Ectodermal cell (in vitro differentiated cells): ENCODE data around the gene OMG.

Experiments
- H3K27ac ChIP-seq: 2 replicates; pipeline ENCODE4 v1.7.0; 2013; ENCODE audit warnings: mild to moderate bottlenecking, low read depth, low read length; ENCODE audit not compliant: insufficient read depth, poor library complexity, severe bottlenecking
- H3K27me3 ChIP-seq: 2 replicates; pipeline ENCODE4 v1.7.0; 2013; ENCODE audit warnings: mild to moderate bottlenecking, low read length; ENCODE audit not compliant: insufficient read depth, control insufficient read depth, poor library complexity, severe bottlenecking
- H3K36me3 ChIP-seq: one replicate; pipeline ENCODE4 v1.7.0; 2013; ENCODE audit warnings: low read length; ENCODE audit not compliant: control insufficient read depth, insufficient read depth
- H3K4me1 ChIP-seq: one replicate; pipeline ENCODE4 v1.7.0; 2013; ENCODE audit warnings: low read length; ENCODE audit not compliant: control insufficient read depth, insufficient read depth
- H3K4me3 ChIP-seq: 2 replicates; pipeline ENCODE4 v1.7.0; 2013; ENCODE audit warnings: low read depth, low read length, control low read depth; ENCODE audit not compliant: insufficient read depth
- H3K9me3 ChIP-seq: 2 replicates; pipeline ENCODE4 v1.7.0; 2013; ENCODE audit warnings: mild to moderate bottlenecking, low read length, moderate library complexity; ENCODE audit not compliant: control insufficient read depth
- WGBS, 2 experiments: methylation state at CpG; one replicate each; pipeline ENCODE4 v1.1.7; 2013; ENCODE audit warnings: missing lambda C conversion rate in 2 of 2; 5-methylcytosine and 5-hydroxymethylcytosine counted together

OMG gene

GRCh38 chr17:31250229-31250628, 46.8 kb downstream of the OMG start:
- Histone ChIP-seq H3K9me3 (no peaks in the 10 kb centered on the region), H3K27me3 (no peaks in the 10 kb centered on the region), H3K4me1 (no peaks in the 10 kb centered on the region), H3K27ac (no peak overlapping the region), H3K4me3 (no peak overlapping the region), H3K36me3 (peaks cover 3% of the 10 kb centered on the region)
- 75 to 80% methylated on average over 1 of the region's 1 CpG for WGBS, 2 experiments

DNA sequence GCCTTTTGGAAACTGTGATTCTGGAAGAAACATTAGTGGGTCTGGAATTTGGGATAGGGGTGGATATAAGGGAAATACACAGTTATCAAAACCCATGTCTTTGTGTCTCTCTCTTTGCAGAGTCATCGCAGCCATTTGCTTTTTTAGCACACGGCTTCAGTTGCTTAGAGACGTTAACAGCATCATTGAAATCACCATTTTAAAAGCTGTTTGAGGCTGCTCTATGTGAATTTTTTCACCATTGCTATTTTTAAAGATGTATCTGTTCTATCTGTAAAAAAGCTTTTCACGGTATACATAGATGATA, 47.3 kb downstream of the OMG start:
- H3K27me3 ChIP-seq: no peaks in the 10 kb centered on the region
- H3K36me3 ChIP-seq: peaks cover 3% of the 10 kb centered on the region
- H3K4me3 ChIP-seq: no peak overlapping the region
- H3K9me3 ChIP-seq: no peaks in the 10 kb centered on the region
- 87 to 94% methylated on average over 3 of the region's 4 CpGs for WGBS, 2 experiments
- H3K27ac ChIP-seq: no peak overlapping the region
- H3K4me1 ChIP-seq: no peaks in the 10 kb centered on the region

DNA sequence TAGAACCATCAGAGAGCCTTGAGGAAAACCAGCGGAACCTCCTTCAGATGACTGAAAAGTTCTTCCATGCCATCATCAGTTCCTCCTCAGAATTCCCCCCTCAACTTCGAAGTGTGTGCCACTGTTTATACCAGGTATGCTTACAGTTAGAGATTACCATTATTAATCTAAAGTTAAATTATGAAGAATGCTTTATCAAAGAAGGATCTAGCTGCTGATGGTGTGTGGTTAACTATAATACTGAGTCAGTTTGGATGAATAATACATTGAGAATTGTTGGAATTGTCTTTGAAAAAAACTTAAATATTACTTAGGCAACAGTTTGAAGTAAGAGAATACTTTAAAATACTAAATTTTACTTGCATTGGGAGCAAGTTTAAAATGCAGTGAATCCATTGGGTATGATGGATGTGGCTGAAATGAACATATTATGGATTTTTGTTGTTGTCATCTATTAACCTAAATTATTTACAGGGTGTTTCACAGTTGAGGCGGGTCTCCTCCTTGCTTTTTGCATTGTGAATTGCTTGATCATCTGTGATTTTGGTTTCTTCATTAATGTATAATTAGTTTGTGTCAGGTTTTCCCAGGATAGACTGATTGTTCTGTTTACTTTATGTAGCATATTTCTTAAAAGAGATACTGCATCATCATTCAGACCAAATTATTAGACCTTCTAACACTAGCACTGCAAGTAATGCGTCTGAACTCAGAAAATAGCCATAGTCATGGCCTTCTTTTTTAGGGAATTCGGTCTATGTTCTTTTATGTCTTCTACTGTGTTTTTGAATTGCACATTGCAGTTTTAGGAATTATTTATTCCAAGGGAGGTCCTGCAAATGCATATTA, 47.8 kb downstream of the OMG start:
- WGBS, 2 experiments: 96 to 98% methylated on average over 3 to 5 of the region's 5 CpGs
- no peaks in the 10 kb centered on the region for H3K9me3 ChIP-seq
- no peaks in the 10 kb centered on the region for H3K27me3 ChIP-seq
- peaks cover 7% of the 10 kb centered on the region for H3K36me3 ChIP-seq
- H3K27ac ChIP-seq: no peak overlapping the region
- no peaks in the 10 kb centered on the region for H3K4me1 ChIP-seq
- H3K4me3 ChIP-seq: no peak overlapping the region
